Smooth muscle cell (in vitro differentiated cells): ENCODE results near the gene GPR162. TPM values are rescaled to one million over a fixed set of nuclear protein-coding genes. Genes with fewer than 3 reads are reported as not detected.

ENCODE experiments used
- DNase-seq: peaks from one replicate; lab custom pipeline; 2025; ENCODE audit not compliant: unreplicated experiment; lab: John Stamatoyannopoulos, UW
- H2AFZ ChIP-seq: fragments of 200-600 bp; sonication (generic); 2 replicates; pipeline ENCODE4 v1.6.0; 2016; ENCODE audit warnings: antibody characterized with exemption, low read depth, mild to moderate bottlenecking
- H3F3A ChIP-seq: fragments of 200-600 bp; sonication (generic); 2 replicates; pipeline ENCODE4 v1.6.0; 2017; ENCODE audit warnings: antibody characterized with exemption, low read depth
- H3K27ac ChIP-seq: fragments of 200-600 bp; sonication (generic); 2 replicates; pipeline ENCODE4 v1.5.1; 2016; ENCODE audit warnings: low read depth, mild to moderate bottlenecking
- H3K27me3 ChIP-seq: fragments of 200-600 bp; sonication (generic); 2 replicates; pipeline ENCODE4 v1.6.1; 2016; ENCODE audit warnings: low read depth, mild to moderate bottlenecking
- H3K36me3 ChIP-seq: fragments of 200-600 bp; sonication (generic); 2 replicates; pipeline ENCODE4 v1.5.1; 2016; ENCODE audit warnings: low read depth
- H3K4me1 ChIP-seq: fragments of 200-600 bp; sonication (generic); 2 replicates; pipeline ENCODE4 v1.5.1; 2016; ENCODE audit warnings: low read depth
- H3K4me2 ChIP-seq: fragments of 200-600 bp; sonication (generic); 2 replicates; pipeline ENCODE4 v1.6.0; 2016; ENCODE audit warnings: mild to moderate bottlenecking
- H3K4me3 ChIP-seq: fragments of 200-600 bp; sonication (generic); 2 replicates; pipeline ENCODE4 v1.5.1; 2016; ENCODE audit warnings: mild to moderate bottlenecking
- H3K79me2 ChIP-seq: fragments of 200-600 bp; sonication (generic); 2 replicates; pipeline ENCODE4 v1.6.0; 2016; ENCODE audit warnings: low read depth, mild to moderate bottlenecking
- H3K9ac ChIP-seq: fragments of 200-600 bp; sonication (generic); 2 replicates; pipeline ENCODE4 v1.6.0; 2016; ENCODE audit warnings: low read depth
- H3K9me3 ChIP-seq: fragments of 200-600 bp; sonication (generic); replicated peaks from 2 replicates; pipeline ENCODE4 v1.5.1; 2016; ENCODE audit warnings: low read depth
- H4K20me1 ChIP-seq: fragments of 200-600 bp; sonication (generic); 2 replicates; pipeline ENCODE4 v1.6.0; 2016; ENCODE audit warnings: low read depth
- CTCF ChIP-seq: fragments of 200-600 bp; sonication (generic); IDR thresholded peaks from 2 replicates; pipeline ENCODE4 v1.5.1; 2017; ENCODE audit warnings: borderline replicate concordance, mild to moderate bottlenecking, antibody characterized with exemption; ENCODE audit not compliant: insufficient read depth, poor library complexity, severe bottlenecking
- WGBS: methylation state at CpG from one replicate; pipeline ENCODE4 v1.1.7; 2016; ENCODE audit warnings: low lambda C conversion rate; 5-methylcytosine and 5-hydroxymethylcytosine counted together
- polyA plus RNA-seq: library from polyadenylated mRNA; unstranded; fragments of >200 nt; fragmentation: Nextera tagmentation; extraction: Ambion mirVana; gene quantifications from 2 replicates; pipeline ENCODE4 v1.2.1, GENCODE V29; 2016
- total RNA-seq: library from RNA; depleted of rRNA; stranded (reverse); fragments of >200 nt; gene quantifications from 2 replicates; pipeline ENCODE4 v1.2.3, GENCODE V29; 2014

Gene GPR162
- total and polyA plus RNA-seq, 2 experiments from 2014 or later = 0.76 to 2.1 TPM

GRCh38 chr12:6849976-6850560, 28.4 kb downstream of the GPR162 start:
- WGBS = 86% methylated on average over 10 of the region's 10 CpGs
- H3K27me3 ChIP-seq = no peaks in the 10 kb centered on the region
- H3K36me3 ChIP-seq = no peaks in the 10 kb centered on the region
- peaks cover 3% of the 10 kb centered on the region for H4K20me1 ChIP-seq
- H2AFZ ChIP-seq = no peak overlapping the region
- no peaks in the 10 kb centered on the region for H3K9me3 ChIP-seq
- no peak overlapping the region for H3K4me3 ChIP-seq
- peak overlapping the region; percentile 84 for H3K4me2 ChIP-seq
- H3K4me1 ChIP-seq = no peaks in the 10 kb centered on the region
- no peak overlapping the region for H3K27ac ChIP-seq
- TF ChIP-seq CTCF = no peak
- peaks cover 7% of the 10 kb centered on the region for H3F3A ChIP-seq
- no peak overlapping the region for H3K9ac ChIP-seq
- H3K79me2 ChIP-seq = peaks cover 15% of the 10 kb centered on the region
- DNase-seq = no peak

- no peaks in the 10 kb centered on the region for H3K36me3 ChIP-seq
- 15% methylated on average over 16 of the region's 16 CpGs for WGBS
- H2AFZ ChIP-seq = no peak overlapping the region
Observed at GRCh38 chr12:6850796-6851152, 29.2 kb downstream of the GPR162 start.

GRCh38 chr12:6851153-6851920, 29.7 kb downstream of the GPR162 start, which contains the start of gene CDCA3:
Gene CDCA3 (minus strand): TSS chr12:6851286. CDS start chr12:6850952, 334 bp downstream.
- WGBS = under 1% methylated on average over 37 of the region's 37 CpGs
- peaks cover 3% of the 10 kb centered on the region for H4K20me1 ChIP-seq
- no peak for TF ChIP-seq CTCF
- H3K79me2 ChIP-seq = peaks cover 20% of the 10 kb centered on the region
- H3K36me3 ChIP-seq = no peaks in the 10 kb centered on the region
- peak within 1 kb of the TSS; percentile 84 for H3K4me2 ChIP-seq
- H3K27ac ChIP-seq = peak within 1 kb of the TSS; percentile 82
- peak within 1 kb of the TSS; percentile 65 for H2AFZ ChIP-seq
- no peaks in the 10 kb centered on the region for H3K9me3 ChIP-seq
- H3K27me3 ChIP-seq = no peaks in the 10 kb centered on the region
- H3K9ac ChIP-seq = peak within 1 kb of the TSS; percentile 35
- no peaks in the 10 kb centered on the region for H3K4me1 ChIP-seq
- peaks cover 7% of the 10 kb centered on the region for H3F3A ChIP-seq
- H3K4me3 ChIP-seq = peak within 1 kb of the TSS; percentile 69
- peak; percentile 93 for DNase-seq

More at GRCh38 chr12:6850796-6851152, 29.2 kb downstream of the GPR162 start:
- H3K27ac ChIP-seq = no peak overlapping the region
- no peaks in the 10 kb centered on the region for H3K9me3 ChIP-seq
- no peak for TF ChIP-seq CTCF
- no peaks in the 10 kb centered on the region for H3K4me1 ChIP-seq
- H3F3A ChIP-seq = peaks cover 7% of the 10 kb centered on the region
- H3K9ac ChIP-seq = no peak overlapping the region
- peak overlapping the region; percentile 69 for H3K4me3 ChIP-seq
- no peak for DNase-seq
- H3K79me2 ChIP-seq = peaks cover 20% of the 10 kb centered on the region
- no peaks in the 10 kb centered on the region for H3K27me3 ChIP-seq
- peaks cover 3% of the 10 kb centered on the region for H4K20me1 ChIP-seq
- peak overlapping the region; percentile 84 for H3K4me2 ChIP-seq
